ENCODE results near the gene NAA25. TPM values are rescaled to one million over a fixed set of nuclear protein-coding genes. Genes with fewer than 3 reads are reported as not detected.
"Not testable (repeated sequence)": the region's sequence is repeated elsewhere in the genome, so short reads cannot be mapped to it uniquely, and the experiment has no call there.

Gene NAA25
- total RNA-seq, 1 donor from 2014 or later: 18.6 TPM

DNA sequence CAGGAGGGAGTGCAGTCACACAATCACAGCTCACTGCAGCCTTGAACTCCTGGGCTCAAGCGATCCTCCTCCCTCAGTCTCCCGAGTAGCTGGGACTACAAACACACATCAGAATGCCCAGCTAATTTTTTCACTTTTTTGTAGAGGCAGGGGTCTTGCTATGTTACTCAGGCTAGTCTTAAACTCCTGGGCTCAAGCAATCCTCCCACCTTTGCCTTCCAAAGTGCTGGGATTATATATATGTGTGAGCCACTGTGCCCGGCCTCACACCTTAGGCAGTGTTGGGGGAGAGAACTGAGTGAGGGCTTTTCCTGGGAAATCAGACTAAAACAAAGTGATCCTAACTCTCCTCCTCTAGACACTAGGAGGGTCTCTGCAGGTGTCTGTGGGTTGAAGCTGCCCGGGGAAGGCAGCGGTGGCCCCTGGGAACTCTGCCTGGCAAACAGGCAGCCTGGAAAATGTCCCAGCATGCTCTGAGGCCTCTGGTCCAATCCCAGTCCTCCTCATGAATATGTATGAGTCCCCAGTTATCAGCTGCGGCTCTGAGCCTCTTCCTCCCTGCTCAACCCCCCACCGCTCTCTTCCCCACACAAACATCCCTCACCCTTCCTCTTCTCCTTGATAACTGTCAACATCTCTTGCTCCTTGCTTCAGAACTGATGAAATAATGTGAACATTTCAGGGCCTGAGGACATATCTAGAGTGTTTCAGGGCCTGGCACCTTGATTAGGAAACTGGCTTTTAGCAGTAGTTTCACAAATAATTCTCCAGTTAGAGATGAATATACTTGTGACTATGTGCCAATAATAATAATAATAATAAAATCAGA is 7.9 kb upstream of the NAA25 start:
- ATAC-seq: no peak

GRCh38 chr12:112115259-112116045 is 6.9 kb upstream of the NAA25 start:
- ATAC-seq: peak; percentile 48

DNA sequence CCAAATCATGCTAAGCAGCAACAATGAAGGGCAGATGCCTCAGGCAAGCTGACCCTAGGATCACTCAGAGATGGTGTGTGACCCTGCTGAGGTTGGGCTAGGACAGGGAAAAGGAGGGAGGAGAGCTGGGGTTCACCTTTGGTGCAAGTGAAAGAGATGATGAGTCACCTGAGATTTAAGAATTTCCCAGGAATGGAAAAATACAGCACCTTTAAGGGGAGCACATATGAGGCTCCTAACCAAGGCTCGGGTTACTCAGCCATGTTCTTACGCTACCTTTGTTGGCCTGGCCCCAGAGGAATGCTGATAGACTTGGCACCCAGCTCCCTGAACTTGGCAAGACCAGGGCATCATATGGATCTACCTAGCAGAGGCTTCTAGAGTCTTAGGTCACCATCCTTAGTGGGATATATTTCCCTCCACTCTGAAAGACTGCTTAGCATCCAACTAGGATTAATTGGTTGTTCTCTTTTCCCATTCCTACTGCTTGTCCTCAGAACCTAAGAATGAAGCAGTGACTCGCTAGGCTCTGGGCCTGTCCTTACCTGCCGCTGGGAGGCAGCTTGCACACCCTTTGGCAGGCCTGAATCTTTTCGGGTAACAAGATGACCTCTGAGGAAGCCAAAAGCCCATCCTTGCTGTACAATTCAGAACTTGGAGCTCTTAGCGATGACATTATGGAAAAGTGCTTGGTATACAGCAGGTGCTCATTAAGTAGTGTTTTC is 4.0 kb upstream of the NAA25 start:
- peak; percentile 79 for ATAC-seq

GRCh38 chr12:112111931-112112330 is 3.3 kb upstream of the NAA25 start:
- ATAC-seq: no peak

GRCh38 chr12:112110787-112111662 is 2.4 kb upstream of the NAA25 start:
- ATAC-seq: not testable (repeated sequence)

DNA sequence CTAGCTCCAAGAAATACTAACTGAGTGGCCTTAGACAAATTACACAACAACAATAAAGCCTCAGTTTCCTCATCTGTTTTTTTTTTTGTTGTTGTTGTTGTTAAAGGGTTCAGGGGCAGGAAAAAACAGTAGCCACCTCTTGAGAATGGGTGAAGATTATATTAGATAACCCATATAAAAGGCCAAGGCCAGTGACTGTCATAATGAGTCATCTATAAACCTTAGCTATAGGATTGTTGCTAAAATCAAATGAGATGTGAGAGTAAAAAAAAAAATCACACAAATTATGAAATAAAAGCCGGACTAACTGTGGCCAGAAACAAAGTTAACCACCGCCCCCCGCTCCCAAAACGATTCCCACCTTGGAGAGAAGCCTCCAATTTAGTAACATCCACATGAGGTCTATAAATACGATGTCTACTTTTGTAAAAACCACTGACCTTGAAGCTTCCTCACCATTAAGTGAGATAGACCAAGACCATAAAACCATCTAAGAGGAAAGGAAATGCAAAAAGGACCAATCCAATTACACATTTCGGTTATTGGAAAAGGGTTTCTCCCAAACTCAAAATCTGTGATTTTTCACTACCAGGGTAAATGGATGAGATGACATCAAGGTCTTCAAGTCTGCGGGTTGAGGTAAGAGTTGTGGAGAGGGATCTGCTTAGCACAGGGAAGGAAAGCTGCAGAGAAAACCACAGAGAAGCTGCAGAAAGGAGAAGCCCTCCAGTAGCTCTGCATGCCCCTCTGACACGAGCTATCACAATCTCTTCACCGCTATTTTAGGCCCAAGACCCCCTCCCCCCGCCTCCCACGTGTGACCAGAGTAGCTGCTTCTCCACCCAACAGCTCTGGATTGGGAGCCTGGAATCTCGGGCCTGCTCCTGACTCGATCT is 1.0 kb downstream of the NAA25 start:
- ATAC-seq: no peak

GRCh38 chr12:112105891-112106290 is 2.7 kb downstream of the NAA25 start:
- no peak for ATAC-seq

DNA sequence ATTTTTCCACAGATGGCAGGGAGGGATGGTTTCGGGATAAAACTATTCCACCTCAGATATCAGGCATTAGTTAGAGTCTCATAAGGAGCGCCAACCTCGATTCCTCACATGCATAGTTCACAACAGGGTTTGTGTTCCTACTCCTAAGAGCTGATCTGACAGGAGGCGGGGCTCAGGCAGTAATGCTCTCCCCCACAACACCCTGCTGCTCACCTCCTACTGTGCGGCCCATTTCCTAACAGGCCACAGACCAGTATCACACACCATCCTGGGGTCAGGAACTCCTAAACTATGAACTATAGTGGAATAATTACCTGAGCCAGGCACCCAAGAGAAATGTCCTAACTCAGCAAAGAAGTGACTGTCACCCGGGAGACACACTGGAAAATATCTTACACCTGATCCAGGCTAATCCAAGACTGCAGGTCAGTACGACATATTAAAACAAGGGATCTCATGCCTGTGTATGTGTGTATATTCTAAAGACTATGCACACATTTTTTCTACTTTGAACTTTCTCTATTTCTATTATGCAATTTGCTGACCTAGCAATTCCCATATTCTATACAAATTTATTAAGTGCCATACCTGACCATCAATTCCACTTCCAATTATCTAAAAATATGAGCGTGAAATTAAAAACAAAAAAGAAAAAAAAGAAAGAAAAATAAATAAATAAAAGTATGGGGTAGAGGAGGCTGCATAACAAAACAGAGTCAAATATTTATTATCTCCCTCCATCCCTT is 4.7 kb downstream of the NAA25 start:
- ATAC-seq: no peak

DNA sequence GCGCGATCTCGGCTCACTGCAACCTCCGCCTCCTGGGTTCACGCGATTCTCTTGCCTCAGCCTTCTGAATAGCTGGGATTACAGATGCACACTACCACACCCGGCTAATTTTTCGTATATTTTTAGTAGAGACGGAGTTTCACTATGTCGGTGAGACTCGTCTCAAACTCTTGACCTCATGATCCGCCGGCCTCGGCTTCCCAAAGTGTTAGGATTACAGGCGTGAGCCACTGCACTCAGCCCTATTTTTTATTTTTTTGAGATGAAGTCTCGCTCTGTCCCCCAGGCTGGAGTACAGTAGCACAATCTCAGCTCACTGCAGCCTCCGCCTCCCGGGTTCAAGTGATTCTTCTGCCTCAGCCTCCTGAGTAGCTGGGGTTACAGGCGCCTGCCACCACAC is 5.8 kb downstream of the NAA25 start:
- ATAC-seq: not testable (repeated sequence)

DNA sequence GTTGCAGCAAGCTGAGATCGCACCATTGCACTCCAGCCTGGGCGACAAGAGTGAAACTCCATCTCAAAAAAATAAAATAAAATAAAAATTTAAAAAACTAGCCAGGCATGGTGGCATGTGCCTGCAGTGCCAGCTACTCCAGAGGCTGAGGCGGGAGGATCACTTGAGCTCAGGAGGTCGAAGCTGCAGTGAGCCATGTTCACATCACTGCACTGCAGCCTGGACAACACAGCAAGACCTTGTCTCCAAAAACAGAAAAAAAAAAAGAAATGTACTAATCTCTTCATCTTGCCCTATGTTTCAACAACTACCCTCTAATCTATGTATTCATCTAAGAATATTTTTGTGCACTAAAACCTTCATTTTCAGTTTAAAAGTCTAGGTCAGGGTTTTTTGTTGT is 6.5 kb downstream of the NAA25 start:
- no peak for ATAC-seq

- not testable (repeated sequence) for ATAC-seq
These were observed 8.1 kb downstream of the NAA25 start for GRCh38 chr12:112100500-112100899.

- ATAC-seq: peak; percentile 38
These were observed 10.9 kb downstream of the NAA25 start for GRCh38 chr12:112097641-112098040.

DNA sequence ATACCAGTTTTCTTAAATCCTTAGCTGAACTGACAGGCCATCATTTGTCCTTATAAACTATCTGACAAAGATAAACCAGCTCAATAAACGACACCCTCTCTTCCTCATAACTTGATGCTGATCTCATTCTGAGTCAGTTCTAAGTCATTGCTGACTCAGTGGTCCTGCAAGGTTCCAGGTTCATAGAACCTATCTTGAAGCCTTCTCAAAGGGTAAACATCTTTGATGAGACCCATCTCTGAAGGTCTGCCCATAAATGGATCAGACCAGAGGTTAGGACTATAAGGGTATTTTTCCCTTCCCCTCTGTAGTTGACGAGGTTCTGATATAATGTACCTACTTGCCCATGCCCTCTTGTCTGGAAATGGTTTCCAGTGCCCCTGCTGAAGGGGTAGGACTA is 11.9 kb downstream of the NAA25 start:
- peak; percentile 89 for ATAC-seq

DNA sequence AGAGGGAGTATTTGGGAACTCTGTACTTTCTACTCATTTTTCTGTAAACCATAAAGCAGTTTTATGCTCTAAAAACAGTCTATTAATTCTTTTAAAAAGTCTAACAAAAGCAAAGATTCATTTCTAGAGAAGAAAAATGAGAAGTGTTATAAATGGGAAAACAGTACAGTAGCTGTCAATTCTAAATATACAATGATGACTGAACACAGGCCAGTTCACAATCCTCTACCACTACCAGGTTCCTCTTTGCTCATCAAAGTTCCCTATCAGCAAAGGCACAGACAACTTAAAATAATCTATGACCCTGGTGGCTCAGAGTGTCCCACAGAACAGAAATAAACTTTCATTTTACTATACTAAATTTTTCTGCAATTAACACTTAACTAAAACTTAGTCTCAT is 12.5 kb downstream of the NAA25 start:
- no peak for ATAC-seq

- no peak for ATAC-seq
These were observed 17.0 kb downstream of the NAA25 start for GRCh38 chr12:112091563-112091962.

GRCh38 chr12:112087851-112088250 is 20.7 kb downstream of the NAA25 start:
- ATAC-seq: no peak

- no peak for ATAC-seq
These were observed 21.3 kb downstream of the NAA25 start for GRCh38 chr12:112087055-112087850.

DNA sequence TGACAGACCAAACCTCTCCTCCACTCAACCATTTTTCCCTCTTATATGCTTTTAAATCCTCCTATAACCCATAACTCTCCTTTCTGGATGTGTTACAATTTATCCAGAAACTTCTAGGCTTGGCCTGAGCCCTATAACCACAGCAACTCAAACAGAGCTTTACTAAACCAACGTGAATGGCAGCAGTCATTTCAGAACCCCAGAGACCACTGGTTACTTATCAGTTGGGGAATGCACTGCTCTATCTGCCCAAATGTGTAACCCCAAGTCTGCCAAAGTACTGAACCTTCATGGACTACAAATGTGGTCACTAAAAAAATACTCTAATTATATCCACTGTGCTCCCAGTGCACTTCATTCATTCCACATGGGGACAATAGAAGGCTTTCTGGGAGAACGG is 42.0 kb downstream of the NAA25 start:
- no peak for ATAC-seq

GRCh38 chr12:112063273-112063672 is 45.3 kb downstream of the NAA25 start:
- ATAC-seq: no peak
